ENCODE data around the gene TRAK2. TPM values are rescaled to one million over a fixed set of nuclear protein-coding genes. Genes with fewer than 3 reads are reported as not detected.

TRAK2 gene
- total and polyA plus RNA-seq, 7 donors, result 17.0 to 76.5 (median 48.9) TPM

DNA sequence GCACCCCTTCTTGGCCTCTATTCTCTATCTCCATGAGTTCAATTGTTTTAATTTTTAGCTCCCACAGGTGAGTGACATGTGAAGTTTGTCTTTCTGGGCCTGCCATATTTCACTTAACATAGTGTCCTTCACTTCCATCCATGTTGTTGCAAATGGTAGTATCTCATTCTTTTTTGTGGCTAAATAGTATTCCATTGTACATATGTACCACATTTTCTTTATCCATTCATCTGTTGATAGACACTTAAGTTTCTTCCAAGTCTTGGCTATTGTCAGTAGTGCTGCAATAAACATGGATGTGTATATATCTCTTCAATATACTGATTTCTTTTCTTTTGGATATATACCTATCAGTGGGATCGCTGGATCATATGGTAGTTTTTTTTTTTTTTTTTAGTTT lies 9.3 kb upstream of the TRAK2 start:
- H3K4me3 ChIP-seq, result no peak overlapping the region
- H3K4me1 ChIP-seq, result peaks cover 0 to 11% (median 6%) of the 10 kb centered on the region in 4 donors
- H3K9me3 ChIP-seq, result no peaks in the 10 kb centered on the region
- intact Hi-C loops (cut with DNase I), result no loop called here
- no peak for TF ChIP-seq POLR2AphosphoS5 (IDR thresholded peaks at IDR 0.05)
- no peak for TF ChIP-seq POLR2A (IDR thresholded peaks at IDR 0.05)
- TF ChIP-seq, protein P1, sequence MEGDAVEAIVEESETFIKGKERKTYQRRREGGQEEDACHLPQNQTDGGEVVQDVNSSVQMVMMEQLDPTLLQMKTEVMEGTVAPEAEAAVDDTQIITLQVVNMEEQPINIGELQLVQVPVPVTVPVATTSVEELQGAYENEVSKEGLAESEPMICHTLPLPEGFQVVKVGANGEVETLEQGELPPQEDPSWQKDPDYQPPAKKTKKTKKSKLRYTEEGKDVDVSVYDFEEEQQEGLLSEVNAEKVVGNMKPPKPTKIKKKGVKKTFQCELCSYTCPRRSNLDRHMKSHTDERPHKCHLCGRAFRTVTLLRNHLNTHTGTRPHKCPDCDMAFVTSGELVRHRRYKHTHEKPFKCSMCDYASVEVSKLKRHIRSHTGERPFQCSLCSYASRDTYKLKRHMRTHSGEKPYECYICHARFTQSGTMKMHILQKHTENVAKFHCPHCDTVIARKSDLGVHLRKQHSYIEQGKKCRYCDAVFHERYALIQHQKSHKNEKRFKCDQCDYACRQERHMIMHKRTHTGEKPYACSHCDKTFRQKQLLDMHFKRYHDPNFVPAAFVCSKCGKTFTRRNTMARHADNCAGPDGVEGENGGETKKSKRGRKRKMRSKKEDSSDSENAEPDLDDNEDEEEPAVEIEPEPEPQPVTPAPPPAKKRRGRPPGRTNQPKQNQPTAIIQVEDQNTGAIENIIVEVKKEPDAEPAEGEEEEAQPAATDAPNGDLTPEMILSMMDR (IDR thresholded peaks at IDR 0.05), result no peak
- TF ChIP-seq EP300 (IDR thresholded peaks at IDR 0.05), result no peak
- peaks cover 8 to 78% (median 29%) of the 10 kb centered on the region in 4 donors for H3K36me3 ChIP-seq
- DNase-seq, result no peak
- no peaks in the 10 kb centered on the region for H3K27me3 ChIP-seq
- 97% methylated on average over 1 of the region's 1 CpG for WGBS, 2 donors
- no peak overlapping the region for H3K27ac ChIP-seq

DNA sequence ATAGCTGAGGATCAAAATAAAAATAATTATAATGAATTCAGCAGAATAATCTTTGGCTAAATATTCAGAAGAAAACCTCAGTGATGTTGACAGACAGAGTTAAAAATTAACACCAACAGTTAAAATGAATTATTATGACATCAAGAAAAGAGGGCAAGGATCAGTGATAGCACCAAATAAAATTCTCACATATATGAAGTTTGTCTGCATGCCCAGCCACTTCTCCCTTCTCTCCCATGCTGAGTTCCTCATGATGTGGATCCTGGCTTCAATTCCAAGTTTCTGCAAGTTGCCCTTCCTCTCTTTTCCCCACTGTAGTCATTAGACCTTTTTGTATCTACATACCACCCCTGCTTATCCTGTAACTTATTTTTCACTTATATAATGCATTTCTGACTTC lies 7.1 kb upstream of the TRAK2 start:
- intact Hi-C loops (cut with DNase I), result loop anchor here (10.0 kb wide), 1 partner anchor 224 kb away; no protein-coding TSS in a partner anchor
- peaks cover 0 to 59% (median 18%) of the 10 kb centered on the region in 4 donors for H3K36me3 ChIP-seq
- H3K27ac ChIP-seq, result no peak overlapping the region
- DNase-seq, result no peak
- H3K9me3 ChIP-seq, result no peaks in the 10 kb centered on the region
- TF ChIP-seq POLR2AphosphoS5 (IDR thresholded peaks at IDR 0.05) (no peak), POLR2A (IDR thresholded peaks at IDR 0.05) (no peak), EP300 (IDR thresholded peaks at IDR 0.05) (no peak)
- TF ChIP-seq, protein P1 (IDR thresholded peaks at IDR 0.05), result no peak
- no peaks in the 10 kb centered on the region for H3K27me3 ChIP-seq
- H3K4me3 ChIP-seq, result no peak overlapping the region
- peaks cover 0 to 6% (median 0%) of the 10 kb centered on the region in 4 donors for H3K4me1 ChIP-seq

DNA sequence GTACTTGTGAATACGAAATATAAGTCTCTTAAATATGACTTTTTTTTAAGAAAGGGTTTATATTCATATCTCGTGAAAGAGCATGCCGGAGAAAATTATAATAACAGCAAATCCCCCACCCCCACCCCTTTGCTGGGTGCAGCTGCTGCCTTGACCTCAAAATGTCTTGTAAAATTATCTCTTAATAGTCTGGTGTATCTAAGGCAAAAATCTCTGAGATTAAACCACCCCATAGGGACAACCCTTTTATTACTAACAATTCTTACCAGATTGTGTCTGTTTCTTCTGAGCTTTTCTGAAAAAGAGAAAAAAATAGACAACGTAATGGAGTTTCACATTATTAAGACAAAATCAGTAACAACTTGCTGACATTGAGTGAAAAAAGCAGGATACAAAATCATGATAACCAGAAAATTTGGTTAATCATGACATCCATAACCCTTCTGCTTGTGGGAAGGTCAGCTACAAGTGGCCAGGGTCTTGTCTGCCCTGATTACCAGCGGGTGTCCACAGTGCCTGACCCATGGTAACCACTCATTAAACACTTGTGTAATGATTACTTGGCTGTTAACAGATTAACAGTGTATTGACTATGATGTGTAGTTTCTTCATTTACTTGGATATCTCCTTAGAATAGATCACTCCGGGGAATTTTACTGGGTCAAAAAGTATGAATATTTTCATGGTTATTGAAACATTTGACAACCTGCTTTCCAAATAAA lies 1.8 kb upstream of the TRAK2 start:
- Histone ChIP-seq H3K27me3 (no peaks in the 10 kb centered on the region), H3K36me3 (peaks cover 0 to 10% (median 0%) of the 10 kb centered on the region in 4 donors), H3K27ac (peak overlapping the region in 2 of 4 donors; percentile 87 to 91), H3K4me3 (peak overlapping the region in 2 of 4 donors; percentile 62 to 86), H3K9me3 (no peaks in the 10 kb centered on the region), H3K4me1 (peaks cover 0 to 36% (median 25%) of the 10 kb centered on the region in 4 donors)
- no peak for DNase-seq
- 28 to 77% methylated on average over 6 of the region's 6 CpGs for WGBS, 2 donors
- TF ChIP-seq EP300 (IDR thresholded peaks at IDR 0.05) (no peak), POLR2A (IDR thresholded peaks at IDR 0.05) (no peak), POLR2AphosphoS5 (IDR thresholded peaks at IDR 0.05) (no peak)
- TF ChIP-seq, protein P1 (IDR thresholded peaks at IDR 0.05), result no peak
- intact Hi-C loops (cut with DNase I), result loop anchor here (5.0 to 10.0 kb wide), 2 partner anchors 189 to 218 kb away; partner anchors contain the start of gene TMEM237

DNA sequence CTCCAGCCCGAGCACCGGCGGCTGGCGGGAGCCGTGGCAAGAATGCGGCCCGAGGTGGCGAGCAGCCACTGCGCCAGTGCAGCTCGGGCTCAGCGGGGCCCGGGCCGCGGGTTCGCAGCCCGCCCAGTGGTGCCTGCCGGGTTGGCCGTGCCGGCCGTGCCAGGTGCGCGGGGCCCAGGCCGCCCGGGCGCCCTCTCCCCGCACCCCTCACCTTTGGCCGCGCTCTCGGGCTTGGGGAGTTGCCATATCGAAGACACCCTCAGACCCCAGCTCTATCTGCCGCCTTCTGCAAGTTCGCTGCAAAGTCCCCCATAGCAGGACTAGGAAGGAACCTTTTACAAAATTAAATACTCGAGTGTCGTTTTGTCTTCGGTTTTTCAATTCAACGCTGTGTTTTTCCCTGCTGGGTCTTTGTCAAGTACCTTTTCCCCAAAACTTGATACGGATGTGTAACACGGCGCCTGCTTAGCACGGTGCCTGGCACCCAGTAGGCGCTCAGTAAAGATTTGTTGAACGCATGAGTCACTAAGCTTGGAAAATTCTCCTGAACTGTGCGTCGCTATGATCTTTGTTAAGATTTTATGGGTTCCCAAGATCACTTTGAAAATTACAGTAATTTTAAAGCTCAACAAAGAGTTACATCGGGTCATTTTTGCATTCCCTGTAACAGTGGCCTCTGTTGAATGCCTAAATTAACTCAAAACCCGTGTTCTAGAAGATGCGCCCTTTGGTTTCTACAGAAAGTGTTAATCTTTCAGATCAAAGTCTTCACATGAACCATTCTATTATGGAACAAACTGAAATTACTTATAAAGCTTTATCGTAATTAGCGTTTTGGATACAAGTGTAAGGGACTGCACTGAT lies 1.0 kb upstream of the TRAK2 start:
- H3K4me3 ChIP-seq, result peak overlapping the region; percentile 62 to 98 (median 80)
- H3K9me3 ChIP-seq, result no peaks in the 10 kb centered on the region
- TF ChIP-seq EP300 (IDR thresholded peaks at IDR 0.05), result no peak
- TF ChIP-seq POLR2AphosphoS5 (IDR thresholded peaks at IDR 0.05), result no peak
- TF ChIP-seq POLR2A (IDR thresholded peaks at IDR 0.05), result no peak
- TF ChIP-seq, protein P1 (IDR thresholded peaks at IDR 0.05), result no peak
- DNase-seq, result no peak
- H3K27ac ChIP-seq, result peak overlapping the region; percentile 87 to 95 (median 90)
- peaks cover 0 to 10% (median 0%) of the 10 kb centered on the region in 4 donors for H3K36me3 ChIP-seq
- intact Hi-C loops (cut with DNase I), result loop anchor here (5.0 to 10.0 kb wide), 2 partner anchors 190 to 217 kb away; partner anchors contain the start of gene TMEM237
- no peaks in the 10 kb centered on the region for H3K27me3 ChIP-seq
- WGBS, 2 donors, result 3 to 9% methylated on average over 49 of the region's 49 CpGs
- peaks cover 0 to 36% (median 25%) of the 10 kb centered on the region in 4 donors for H3K4me1 ChIP-seq
